GM10266 (cell line): Measurements from ENCODE around the gene ACTN1.

Experiments used
- DNase-seq: peaks from one replicate; pipeline ENCODE4 v3.0.0; 2012; ENCODE audit errors: extremely low spot score
- CTCF ChIP-seq: IDR thresholded peaks from 2 replicates; pipeline ENCODE4 v1.5.1; 2012; ENCODE audit warnings: mild to moderate bottlenecking, low read depth; ENCODE audit not compliant: control insufficient read depth, insufficient read depth; ENCODE audit errors: missing control alignments

Gene ACTN1

DNA sequence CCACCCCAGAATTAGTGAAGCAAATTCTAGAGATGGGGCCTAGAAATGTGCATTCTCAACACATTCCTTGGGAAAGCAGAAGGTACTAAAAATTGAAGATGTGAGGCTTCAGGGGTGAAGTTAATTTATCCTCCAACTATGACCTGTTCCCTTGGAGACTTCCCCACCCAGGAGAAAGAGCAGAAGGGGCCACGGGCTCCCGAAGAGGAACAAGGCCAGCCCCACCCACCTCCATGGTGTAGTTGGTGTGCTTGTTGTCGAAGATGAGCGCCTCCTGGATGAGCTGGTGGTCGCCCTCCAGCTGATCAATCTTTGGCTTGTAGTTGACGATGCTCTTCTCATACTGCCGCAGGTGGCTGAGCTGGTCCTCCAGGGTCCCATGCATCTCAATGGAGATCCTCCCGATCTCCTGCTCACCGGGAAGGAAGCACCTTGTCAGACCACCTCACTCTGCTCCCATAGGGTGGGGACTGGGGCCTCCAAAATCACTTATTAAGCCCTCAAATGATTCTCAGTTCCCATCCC is 98.5 kb downstream of the ACTN1 start:
- no peak for TF ChIP-seq CTCF

DNA sequence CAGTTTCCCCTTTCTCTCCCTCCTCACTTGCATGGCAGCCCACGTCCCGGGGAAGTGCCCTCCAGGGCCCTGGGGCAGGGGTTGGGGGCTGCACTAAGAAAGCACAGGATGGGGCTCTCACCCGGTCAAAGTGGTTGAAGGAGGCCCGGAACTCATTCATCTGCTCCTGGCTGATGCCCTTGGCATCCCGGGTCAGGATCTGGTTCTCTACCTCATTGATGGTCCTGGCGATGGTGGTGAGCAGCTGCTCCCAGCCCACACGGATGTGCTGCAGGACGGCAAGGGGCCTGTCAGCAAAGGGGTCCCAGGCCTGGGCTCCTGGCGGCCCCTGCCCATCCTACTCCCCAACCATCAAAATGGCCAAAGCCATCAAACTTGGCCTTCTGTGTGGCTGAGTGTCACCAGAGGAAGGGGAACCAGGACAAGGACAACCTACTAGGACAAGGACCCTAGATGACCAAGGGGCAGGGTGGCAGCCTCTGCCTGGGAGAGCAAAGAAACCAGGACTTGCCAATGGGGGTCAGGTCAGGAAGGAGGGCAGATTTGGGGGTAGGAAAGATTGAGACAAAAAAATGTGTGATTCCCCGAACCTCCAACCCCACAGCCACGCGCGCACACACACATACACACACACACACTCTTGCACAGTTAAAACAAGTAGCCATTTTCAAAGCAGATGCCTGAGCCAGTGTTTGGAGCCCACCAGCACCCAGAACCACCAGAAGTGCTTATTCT is 99.1 kb downstream of the ACTN1 start:
- TF ChIP-seq CTCF = no peak
- DNase-seq = no peak

More for the DNA sequence above, 98.5 kb downstream of the ACTN1 start:
- no peak for DNase-seq

DNA sequence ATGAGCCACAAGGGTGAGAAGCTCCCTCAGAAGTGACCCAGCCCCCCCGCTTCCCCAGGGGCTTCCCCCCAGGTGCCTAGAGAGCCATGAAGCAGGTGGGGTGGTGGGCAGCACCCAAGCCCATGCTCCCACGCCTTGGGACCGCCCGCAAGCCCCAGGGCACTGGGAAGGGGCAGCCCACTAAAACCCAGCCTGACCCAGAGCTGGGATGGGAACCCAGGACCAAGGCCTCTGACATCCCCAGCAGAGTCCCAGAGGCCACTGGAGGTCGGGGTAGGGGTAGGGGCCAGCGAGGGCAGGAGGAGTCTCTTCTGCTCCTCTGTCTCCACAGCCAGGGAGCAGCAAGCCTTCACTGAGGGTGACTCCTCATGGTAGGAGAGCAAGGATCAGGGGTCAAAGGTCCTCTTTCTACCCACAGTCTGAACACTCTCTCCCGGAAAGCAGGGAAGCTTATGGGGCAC is 99.8 kb downstream of the ACTN1 start:
- no peak for DNase-seq
- no peak for TF ChIP-seq CTCF

DNA sequence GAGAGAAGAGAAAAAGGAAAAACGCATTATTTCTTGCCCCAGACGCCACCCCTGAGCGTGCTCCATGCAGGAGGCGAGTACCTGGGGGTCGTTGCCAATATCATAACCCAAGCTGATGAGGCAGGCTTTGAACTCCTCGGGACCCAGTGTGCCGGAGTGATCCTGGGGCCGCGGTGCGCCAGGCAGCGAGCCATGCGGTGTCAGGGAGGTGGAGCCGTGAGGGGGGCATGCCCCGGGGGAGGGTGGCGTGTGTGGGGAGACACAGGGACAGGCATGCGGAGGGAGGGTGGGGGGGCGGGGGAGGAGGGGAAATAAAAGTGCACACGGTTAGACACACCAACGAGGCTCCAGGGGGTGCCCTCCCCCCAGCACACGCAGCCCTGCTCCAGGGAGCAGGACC is 100.2 kb downstream of the ACTN1 start:
- no peak for DNase-seq
- no peak for TF ChIP-seq CTCF

GRCh38 chr14:68877993-68878575 is 101.0 kb downstream of the ACTN1 start:
- no peak for TF ChIP-seq CTCF
- no peak for DNase-seq

- no peak for TF ChIP-seq CTCF
- no peak for DNase-seq
Observed at GRCh38 chr14:68876976-68877375, 102.1 kb downstream of the ACTN1 start.

GRCh38 chr14:68874746-68875155 is 104.4 kb downstream of the ACTN1 start:
- DNase-seq = no peak
- TF ChIP-seq CTCF = no peak
